RWPE2 (cell line): ENCODE data around the gene HEXB.

Experiments used
- ATAC-seq: fragments of 200-7000 bp; cut with Tn5 transposase; 3 replicates; pipeline ENCODE4 v1.9.1; 2021; ENCODE audit warnings: low read depth
- DNase-seq: peaks from one replicate; pipeline ENCODE4 v3.0.0-alpha.2; 2020; ENCODE audit warnings: low spot score
- H3K27ac ChIP-seq: fragments of 450-650 bp; 2 replicates; pipeline ENCODE4 v1.5.1; 2017; ENCODE audit warnings: mild to moderate bottlenecking; ENCODE audit not compliant: poor library complexity, severe bottlenecking
- H3K27me3 ChIP-seq: fragments of 250-450 bp; sonication (Bioruptor Pico); 2 replicates; pipeline ENCODE4 v1.5.1; 2021; ENCODE audit warnings: mild to moderate bottlenecking, moderate library complexity; ENCODE audit not compliant: insufficient read depth, poor library complexity, severe bottlenecking
- H3K36me3 ChIP-seq: fragments of 250-450 bp; sonication (Bioruptor Pico); 2 replicates; pipeline ENCODE4 v1.5.1; 2020; ENCODE audit warnings: low read depth, mild to moderate bottlenecking, moderate library complexity
- H3K4me1 ChIP-seq: fragments of 250-450 bp; sonication (Bioruptor Pico); 2 replicates; pipeline ENCODE4 v1.5.1; 2021; ENCODE audit warnings: mild to moderate bottlenecking, moderate library complexity; ENCODE audit not compliant: insufficient read depth, poor library complexity, severe bottlenecking
- H3K4me3 ChIP-seq: fragments of 250-450 bp; sonication (Bioruptor Pico); 2 replicates; pipeline ENCODE4 v1.5.1; 2021; ENCODE audit warnings: mild to moderate bottlenecking, moderate library complexity; ENCODE audit not compliant: severe bottlenecking
- H3K9me3 ChIP-seq: fragments of 250-450 bp; sonication (Bioruptor Pico); 2 replicates; pipeline ENCODE4 v1.5.1; 2021; ENCODE audit warnings: mild to moderate bottlenecking, moderate library complexity; ENCODE audit not compliant: severe bottlenecking
- TF ChIP-seq, protein P1 (sequence below): fragments of 450-650 bp; IDR thresholded peaks from one replicate; pipeline ENCODE4 v1.5.1; 2017; ENCODE audit warnings: mild to moderate bottlenecking, moderate library complexity; ENCODE audit not compliant: poor library complexity, severe bottlenecking

The HEXB gene

DNA sequence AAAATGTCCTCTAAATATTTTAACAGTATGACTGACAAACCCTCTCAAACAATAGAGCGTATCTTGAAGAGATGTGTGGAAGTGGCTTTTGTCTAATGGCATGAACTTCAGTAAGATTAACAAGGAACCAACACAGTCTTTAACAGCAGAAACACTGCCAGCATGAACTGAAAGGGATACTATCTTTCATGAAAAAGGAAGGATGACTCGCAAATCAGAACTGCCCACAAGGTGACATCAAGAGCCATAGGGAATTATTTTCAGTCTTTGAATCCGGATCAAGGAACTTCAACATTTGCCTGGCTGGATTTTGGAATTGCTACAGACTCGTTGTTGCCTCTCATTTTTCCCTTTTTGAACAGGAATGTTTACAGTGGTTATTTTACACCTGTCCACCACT is 5.1 kb upstream of the HEXB start:
- ATAC-seq (no peak), DNase-seq (no peak)
- TF ChIP-seq, protein P1, sequence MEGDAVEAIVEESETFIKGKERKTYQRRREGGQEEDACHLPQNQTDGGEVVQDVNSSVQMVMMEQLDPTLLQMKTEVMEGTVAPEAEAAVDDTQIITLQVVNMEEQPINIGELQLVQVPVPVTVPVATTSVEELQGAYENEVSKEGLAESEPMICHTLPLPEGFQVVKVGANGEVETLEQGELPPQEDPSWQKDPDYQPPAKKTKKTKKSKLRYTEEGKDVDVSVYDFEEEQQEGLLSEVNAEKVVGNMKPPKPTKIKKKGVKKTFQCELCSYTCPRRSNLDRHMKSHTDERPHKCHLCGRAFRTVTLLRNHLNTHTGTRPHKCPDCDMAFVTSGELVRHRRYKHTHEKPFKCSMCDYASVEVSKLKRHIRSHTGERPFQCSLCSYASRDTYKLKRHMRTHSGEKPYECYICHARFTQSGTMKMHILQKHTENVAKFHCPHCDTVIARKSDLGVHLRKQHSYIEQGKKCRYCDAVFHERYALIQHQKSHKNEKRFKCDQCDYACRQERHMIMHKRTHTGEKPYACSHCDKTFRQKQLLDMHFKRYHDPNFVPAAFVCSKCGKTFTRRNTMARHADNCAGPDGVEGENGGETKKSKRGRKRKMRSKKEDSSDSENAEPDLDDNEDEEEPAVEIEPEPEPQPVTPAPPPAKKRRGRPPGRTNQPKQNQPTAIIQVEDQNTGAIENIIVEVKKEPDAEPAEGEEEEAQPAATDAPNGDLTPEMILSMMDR, result no peak
- Histone ChIP-seq H3K9me3 (no peaks in the 10 kb centered on the region), H3K4me3 (no peak overlapping the region), H3K27ac (no peak overlapping the region), H3K4me1 (peaks cover 6% of the 10 kb centered on the region), H3K36me3 (no peaks in the 10 kb centered on the region), H3K27me3 (no peaks in the 10 kb centered on the region)

DNA sequence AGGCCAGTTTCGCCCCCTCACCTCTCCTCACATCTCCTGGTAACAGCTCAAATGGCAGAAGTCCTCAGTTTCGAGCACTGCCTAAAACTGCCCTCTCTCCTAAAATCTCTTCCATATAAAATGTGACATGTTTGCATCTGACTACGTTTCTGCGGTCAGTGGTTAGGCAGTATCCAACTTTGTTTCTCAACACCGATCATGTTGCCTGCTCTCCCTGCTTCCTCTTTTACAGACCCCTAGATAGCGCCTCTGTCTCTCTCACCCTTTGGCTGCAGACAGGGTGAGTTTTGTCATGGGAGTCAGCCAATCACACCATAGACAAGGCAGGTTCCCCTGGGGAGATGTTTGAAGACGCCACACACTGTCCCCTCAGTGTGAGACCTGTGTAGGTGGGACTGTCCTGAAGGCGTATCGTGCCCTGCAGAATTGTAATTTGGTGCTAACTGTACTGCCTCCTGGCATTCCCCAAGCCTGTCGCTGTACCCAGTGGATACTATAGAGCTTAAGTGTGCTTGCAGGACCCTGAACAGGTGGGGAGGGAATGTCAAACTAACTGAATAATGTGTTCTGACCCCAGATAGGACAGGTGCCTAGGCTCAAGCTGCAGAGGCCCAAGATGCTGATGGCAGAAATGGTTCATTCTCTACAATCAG is 1.1 kb downstream of the HEXB start:
- H3K27me3 ChIP-seq, result no peaks in the 10 kb centered on the region
- DNase-seq, result no peak
- TF ChIP-seq, protein P1, result no peak
- H3K4me3 ChIP-seq, result peak overlapping the region; percentile 65
- peaks cover 18% of the 10 kb centered on the region for H3K36me3 ChIP-seq
- peaks cover 10% of the 10 kb centered on the region for H3K4me1 ChIP-seq
- H3K9me3 ChIP-seq, result no peaks in the 10 kb centered on the region
- H3K27ac ChIP-seq, result peak overlapping the region; percentile 43
- 0 out of 3 replicates have a peak, but pooled peaks have one; percentile 3 for ATAC-seq

DNA sequence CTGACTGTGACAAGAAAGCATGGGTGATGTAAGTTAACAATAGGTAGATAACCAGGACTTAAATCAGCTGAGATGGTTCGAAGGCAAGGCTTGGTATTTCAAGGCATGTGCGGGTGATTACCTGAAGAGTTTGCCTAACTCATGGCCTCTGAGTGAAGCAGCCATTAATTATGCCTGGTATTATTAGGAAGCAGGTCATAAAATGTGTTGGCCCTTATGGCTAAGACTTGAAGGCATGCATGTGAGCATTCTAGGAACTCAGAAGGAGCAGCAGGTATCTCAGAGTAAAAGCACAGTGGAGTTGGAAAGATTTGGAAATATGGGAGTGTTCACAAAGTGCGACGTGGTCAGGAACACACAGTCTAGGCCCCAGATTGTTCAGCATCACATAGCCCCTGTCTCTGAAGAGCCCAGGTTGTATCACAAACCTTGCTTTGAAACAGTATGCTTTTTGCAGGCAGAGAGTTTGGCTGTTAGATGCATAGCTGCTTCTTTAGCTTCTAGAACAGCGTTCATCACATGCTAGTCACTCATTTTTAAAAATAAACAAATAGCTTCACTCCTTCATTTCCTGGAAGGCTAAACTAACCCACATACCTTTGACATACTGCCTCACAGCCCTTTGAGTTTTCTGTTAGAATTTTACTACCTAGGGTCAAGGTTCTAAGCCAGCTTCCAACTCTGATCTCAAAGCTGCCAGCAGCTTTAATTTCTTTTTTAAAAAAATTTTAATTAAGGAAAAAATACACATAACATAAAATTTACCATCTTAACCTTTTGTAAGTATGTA is 2.1 kb downstream of the HEXB start:
- Histone ChIP-seq H3K4me1 (peaks cover 10% of the 10 kb centered on the region), H3K9me3 (no peaks in the 10 kb centered on the region), H3K27me3 (no peaks in the 10 kb centered on the region), H3K27ac (no peak overlapping the region), H3K4me3 (no peak overlapping the region), H3K36me3 (peaks cover 26% of the 10 kb centered on the region)
- ATAC-seq (no peak), DNase-seq (no peak)
- TF ChIP-seq, protein P1, result no peak

DNA sequence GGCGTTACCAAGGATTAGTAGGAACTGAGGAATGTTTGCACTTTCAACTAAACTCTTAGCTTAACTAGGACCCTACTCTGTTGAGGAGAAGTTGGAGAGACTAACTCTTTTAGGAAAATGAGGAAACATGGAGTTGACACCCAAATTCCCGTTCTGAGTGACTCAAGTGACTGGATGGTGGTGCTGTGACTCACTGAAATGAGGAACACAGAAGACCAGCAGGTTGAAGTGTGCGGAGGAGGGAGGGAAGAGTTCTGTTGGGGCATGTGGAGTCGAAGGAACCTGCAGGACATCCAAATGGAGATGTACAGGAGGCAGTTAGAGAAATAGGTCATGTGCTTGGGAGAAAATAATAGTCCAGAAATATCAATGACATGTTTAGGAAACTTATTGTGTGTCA is 8.2 kb downstream of the HEXB start:
- Histone ChIP-seq H3K4me1 (peaks cover 6% of the 10 kb centered on the region), H3K9me3 (no peaks in the 10 kb centered on the region), H3K36me3 (peaks cover 78% of the 10 kb centered on the region), H3K4me3 (no peak overlapping the region), H3K27ac (no peak overlapping the region), H3K27me3 (no peaks in the 10 kb centered on the region)
- no peak for DNase-seq
- peak; percentile 78 for ATAC-seq
- TF ChIP-seq, protein P1, result no peak

DNA sequence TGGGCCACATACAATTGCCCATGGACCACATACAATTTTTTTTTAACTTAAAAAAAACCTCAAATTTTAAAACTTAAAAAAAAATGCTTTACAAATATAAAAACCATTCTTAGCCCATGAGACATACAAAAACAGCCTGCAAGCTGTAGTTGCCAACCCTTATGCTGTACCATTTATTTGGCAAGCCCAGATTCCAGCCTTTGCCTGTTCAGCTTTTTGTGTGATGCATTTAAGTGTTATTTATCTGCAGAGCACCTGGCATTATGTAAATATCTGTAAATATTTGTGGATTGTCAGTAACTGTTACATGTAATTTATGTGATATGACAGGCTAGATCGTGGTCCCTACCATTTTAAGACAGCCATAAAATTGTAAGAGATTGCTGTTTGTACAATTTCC is 32.6 kb downstream of the HEXB start:
- Histone ChIP-seq H3K36me3 (peaks cover 75% of the 10 kb centered on the region), H3K9me3 (no peaks in the 10 kb centered on the region), H3K27me3 (no peaks in the 10 kb centered on the region), H3K27ac (no peak overlapping the region), H3K4me1 (no peaks in the 10 kb centered on the region), H3K4me3 (no peak overlapping the region)
- TF ChIP-seq, protein P1, result no peak
- no peak for ATAC-seq
- no peak for DNase-seq
